HFF-Myc (cell line): ENCODE results near the gene SP5.
"Not testable (repeated sequence)": the region's sequence is repeated elsewhere in the genome, so short reads cannot be mapped to it uniquely, and the experiment has no call there.

Experiments used
- DNase-seq: peaks from one replicate; pipeline ENCODE4 v3.0.0-alpha.2; 2011; ENCODE audit warnings: low read depth; ENCODE audit errors: extremely low read depth
- H3K4me3 ChIP-seq: replicated peaks from 2 replicates; pipeline ENCODE4 v1.5.1; 2011; ENCODE audit warnings: low read depth, mild to moderate bottlenecking, control low read depth, low read length
- CTCF ChIP-seq: IDR thresholded peaks from 2 replicates; pipeline ENCODE4 v1.5.1; 2012; ENCODE audit warnings: mild to moderate bottlenecking, low read depth, low read length, control low read depth; ENCODE audit errors: missing control alignments

The SP5 gene

GRCh38 chr2:170715062-170715931 lies at the start of gene SP5:
Gene SP5, plus strand, starts transcription at chr2:170715337. Its CDS starts 176 bp downstream, at chr2:170715513.
- TF ChIP-seq CTCF, result no peak
- peak within 1 kb of the TSS; percentile 23 for H3K4me3 ChIP-seq
- DNase-seq, result no peak

GRCh38 chr2:170665743-170666142 lies 49.4 kb upstream of the SP5 start:
- no peak for DNase-seq
- H3K4me3 ChIP-seq, result no peak overlapping the region
- TF ChIP-seq CTCF, result no peak

GRCh38 chr2:170669909-170670308 lies 45.2 kb upstream of the SP5 start:
- no peak for TF ChIP-seq CTCF
- H3K4me3 ChIP-seq, result no peak overlapping the region
- no peak for DNase-seq

GRCh38 chr2:170670651-170671050 lies 44.5 kb upstream of the SP5 start:
- no peak for TF ChIP-seq CTCF
- no peak overlapping the region for H3K4me3 ChIP-seq

GRCh38 chr2:170671079-170671478 lies 44.1 kb upstream of the SP5 start:
- no peak overlapping the region for H3K4me3 ChIP-seq
- DNase-seq, result no peak
- TF ChIP-seq CTCF, result no peak

More at GRCh38 chr2:170670651-170671050, 44.5 kb upstream of the SP5 start:
- no peak for DNase-seq

GRCh38 chr2:170674282-170674681 lies 40.9 kb upstream of the SP5 start:
- not testable (repeated sequence) for DNase-seq, H3K4me3 ChIP-seq

GRCh38 chr2:170675701-170676100 lies 39.4 kb upstream of the SP5 start:
- TF ChIP-seq CTCF, result no peak
- H3K4me3 ChIP-seq, result no peak overlapping the region
- no peak for DNase-seq
